Peyer's patch (tissue), 4 donors: ENCODE data around the gene LMNTD1.

Source experiments
- CTCF ChIP-seq, 6 experiments: fragments of 450-650 bp in 4 of 6; fragments of 200-600 bp in 2 of 6; sonication (generic) in 1 of 6; IDR thresholded peaks; one replicate each; pipeline ENCODE4 v1.5.1; 2017 to 2019; ENCODE audit warnings: antibody characterized with exemption in 6 of 6, mild to moderate bottlenecking in 3 of 6, moderate library complexity in 1 of 6
- POLR2A ChIP-seq, 2 donors: fragments of 450-650 bp; IDR thresholded peaks; one replicate each; pipeline ENCODE4 v1.5.1; 2017; ENCODE audit warnings: antibody characterized with exemption in 2 of 2, mild to moderate bottlenecking in 2 of 2, moderate library complexity in 2 of 2

GRCh38 chr12:25574761-25575160, 21.7 kb upstream of the LMNTD1 start:
- no peak for TF ChIP-seq CTCF (IDR thresholded peaks at IDR 0.05)
- TF ChIP-seq POLR2A (IDR thresholded peaks at IDR 0.05), result no peak
